OCI-M2 (cell line): Measurements from ENCODE around the gene ICA1L.
"Not testable (repeated sequence)": the region's sequence is repeated elsewhere in the genome, so short reads cannot be mapped to it uniquely, and the experiment has no call there.

Experiments used
- DNase-seq: peaks from one replicate; lab custom pipeline; 2025; ENCODE audit not compliant: unreplicated experiment; lab: John Stamatoyannopoulos, UW

Gene ICA1L

DNA sequence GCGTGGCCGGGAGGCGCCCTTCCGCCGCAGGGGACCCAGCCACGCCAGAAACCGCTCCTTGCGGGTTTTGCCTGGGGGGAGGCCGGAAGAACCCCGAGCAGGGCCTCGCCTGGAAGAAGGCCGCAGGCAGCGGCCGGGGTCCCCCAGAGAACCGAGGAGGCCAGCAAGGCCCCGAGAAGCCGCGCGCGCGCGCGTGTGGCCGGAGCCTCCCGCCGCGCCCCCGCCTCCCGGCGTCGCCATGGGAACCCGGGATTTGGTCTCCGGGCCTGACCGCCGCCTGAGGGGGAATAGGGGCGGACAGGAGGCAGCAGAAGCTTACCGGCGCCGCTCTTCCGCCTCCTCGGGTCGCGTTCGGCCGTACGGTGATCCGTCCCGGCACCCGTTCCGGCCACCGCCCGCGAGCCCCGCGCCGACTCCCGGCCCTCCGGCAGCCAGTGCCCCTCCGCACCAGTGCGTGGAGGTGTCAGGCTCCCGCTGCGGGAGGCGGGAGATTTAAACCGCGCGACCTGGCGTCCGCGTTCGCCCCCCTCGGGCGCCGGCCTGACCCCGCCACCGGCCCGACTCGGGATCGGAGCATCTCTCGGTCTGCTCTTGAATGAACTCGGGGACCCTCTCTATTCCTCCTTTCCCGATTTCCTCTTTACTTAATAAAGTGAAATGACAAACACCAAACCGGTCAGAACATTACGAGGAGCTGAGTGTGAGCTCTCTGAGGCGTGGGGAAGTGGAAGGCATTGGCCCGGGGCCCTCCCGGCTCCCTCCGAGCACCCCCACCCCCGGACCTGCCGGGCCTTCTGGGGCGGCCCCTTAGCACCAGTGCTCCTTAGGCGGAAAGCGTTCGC, at the start of gene ICA1L:
Gene ICA1L, minus strand, starts transcription at position 467 of the 842 bp plus-strand sequence. CDS start 42,757 bp downstream, outside the sequence.
- DNase-seq: no peak

DNA sequence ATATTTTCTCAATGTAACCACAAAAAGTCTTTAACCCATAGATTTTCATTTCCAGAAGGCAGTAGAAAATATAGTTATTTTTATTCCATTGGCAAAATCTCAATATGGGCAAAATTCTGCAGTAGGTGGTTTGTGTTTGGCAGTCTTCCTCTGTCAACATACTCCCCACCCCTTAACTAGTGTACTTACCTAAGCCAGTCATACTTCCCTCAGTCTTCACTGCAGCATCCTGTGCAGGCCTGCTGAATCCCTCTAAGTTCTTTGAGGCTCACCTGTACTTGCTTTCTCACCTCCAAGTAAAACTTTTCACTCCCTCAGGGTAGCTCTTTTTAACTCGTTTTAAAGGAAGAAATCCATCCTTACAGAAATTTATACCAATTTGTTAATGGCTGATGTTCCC, 47.3 kb upstream of the ICA1L start:
- no peak for DNase-seq

DNA sequence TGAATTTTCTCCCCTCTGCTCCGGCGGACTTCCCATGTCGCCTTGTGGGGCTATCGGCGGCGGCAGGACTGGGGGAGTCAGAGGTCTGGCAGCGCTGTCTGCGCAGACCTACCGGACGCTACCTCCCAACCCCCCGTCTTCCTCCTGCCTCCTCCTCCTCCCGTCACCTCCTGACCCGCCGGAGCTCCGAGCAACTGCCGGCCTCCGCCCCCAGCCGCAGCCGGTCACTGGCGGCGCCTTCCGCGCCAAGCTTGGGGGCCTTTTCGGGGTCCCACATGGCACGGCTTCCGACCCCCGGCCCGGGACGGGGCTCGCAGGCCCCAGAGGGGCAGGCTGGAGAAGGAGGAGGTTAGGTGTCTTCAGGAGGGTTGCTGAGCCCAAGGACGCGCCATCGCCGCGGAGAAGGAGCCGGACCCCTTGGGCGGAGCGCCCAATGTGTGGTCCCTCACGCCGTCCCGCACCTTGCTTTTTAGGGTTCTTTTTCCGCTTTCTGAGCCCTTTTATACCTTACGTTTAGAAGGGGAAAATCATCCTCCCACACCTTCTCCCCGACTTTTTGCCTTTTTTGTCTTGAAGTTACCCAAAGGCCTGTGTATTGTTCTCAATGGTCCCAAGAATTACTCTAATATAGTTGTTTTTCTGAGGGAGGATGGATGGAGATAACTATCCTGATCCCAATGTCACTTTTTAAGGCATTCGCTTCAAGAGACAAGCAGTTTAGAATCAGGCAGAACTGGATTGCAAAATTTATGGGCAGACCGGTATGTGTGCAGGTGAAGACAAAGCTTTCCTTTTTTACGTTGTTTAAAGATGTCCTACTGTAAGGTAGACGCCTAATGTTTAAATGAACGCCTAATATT, 41.0 kb upstream of the ICA1L start:
- DNase-seq: not testable (repeated sequence)

DNA sequence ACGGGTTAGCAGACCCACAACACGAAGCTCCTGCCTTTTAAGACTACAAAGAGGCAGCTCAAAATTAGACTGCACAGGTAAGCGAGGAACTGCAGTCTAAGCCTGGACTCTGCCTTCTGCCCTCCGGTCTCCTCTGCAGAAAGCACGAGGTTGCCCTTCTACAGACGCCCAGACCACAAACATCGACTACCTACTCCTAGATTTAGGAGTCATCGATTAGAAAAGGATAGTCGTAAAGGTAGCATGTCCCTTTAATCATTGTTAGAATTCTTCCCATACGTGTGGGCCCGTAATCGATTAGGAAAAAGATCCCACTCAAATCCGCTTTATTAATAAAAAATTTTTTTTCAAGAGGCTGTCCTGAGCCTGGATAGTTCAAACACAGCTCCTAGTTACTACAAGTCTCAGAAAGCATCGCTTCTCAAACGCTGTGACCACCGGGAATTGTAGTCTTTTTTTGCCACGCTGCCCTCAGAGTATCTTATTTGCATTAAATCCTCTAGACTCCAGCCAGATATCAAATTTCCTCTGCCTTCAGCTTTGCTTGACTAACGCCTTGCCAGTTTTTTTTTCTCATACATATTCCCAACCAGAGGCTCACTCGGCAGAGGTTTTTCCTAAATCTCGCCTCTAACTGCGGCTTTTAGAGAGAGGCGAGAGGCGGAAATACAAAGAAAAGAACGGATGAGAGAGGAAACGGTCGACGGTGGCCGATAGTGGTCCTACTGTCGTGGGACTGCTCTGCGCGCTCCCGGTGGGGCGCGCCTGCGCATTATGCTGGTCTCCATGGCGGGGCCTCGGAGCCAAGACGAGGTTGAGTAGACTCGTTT, 40.2 kb upstream of the ICA1L start, which contains the start of the genes CARF and WDR12:
Gene CARF, plus strand, starts transcription at position 764 of the 830 bp plus-strand sequence. CDS start 29,628 bp downstream, outside the sequence.
Gene WDR12, minus strand, starts transcription at position 162 of the 830 bp plus-strand sequence. CDS start 197 bp downstream, outside the sequence.
- DNase-seq: peak; percentile 31

DNA sequence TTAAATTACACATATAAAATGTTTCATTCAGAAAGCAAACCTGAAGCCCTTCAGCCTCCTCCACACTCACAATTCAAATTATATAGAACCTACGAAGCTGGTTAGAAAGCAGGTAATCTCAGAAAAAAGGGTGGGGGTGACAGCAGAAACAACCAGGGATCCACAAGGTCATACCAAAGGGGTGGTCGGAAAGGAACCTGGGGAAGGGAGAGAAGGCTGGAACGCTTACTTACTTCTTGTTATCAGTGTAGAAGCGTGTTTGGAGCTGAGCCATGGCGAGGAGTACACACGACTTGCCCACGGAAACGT, 39.6 kb upstream of the ICA1L start:
- no peak for DNase-seq

DNA sequence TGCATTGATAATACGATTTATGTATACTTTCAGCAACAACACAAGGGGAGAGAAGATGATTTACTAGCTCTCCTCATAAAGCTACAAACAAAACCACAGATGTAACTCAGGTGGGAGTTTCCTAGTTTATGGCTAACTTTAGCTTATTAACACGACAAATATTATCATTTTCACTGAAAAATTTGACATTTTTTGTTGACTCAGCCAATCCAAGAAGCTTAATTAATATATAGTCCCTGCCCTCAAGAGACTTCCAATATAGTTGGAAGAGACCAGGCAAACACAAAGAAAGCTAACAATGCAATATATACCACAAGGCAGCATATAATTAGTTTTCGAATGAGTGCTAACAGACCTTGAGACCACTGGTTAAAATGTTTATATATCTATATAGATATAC, 39.1 kb upstream of the ICA1L start:
- DNase-seq: no peak

DNA sequence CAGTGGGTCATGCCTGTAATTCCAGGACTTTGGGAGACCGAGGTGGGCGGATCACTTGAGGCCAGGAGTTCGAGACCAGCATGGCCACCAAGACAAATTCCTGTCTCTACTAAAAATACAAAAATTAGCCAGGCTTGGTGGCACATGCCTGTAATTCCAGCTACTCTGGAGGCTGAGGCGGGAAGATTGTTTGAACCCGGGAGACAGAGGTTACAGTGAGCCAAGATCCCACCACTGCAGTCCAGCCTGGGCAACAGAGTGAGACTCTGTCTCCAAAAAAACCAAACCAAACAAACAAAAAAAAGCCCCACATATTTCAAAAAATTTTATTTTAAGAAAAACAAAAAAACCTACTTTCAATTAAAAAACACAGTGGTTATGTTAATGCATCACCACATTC, 38.7 kb upstream of the ICA1L start:
- DNase-seq: not testable (repeated sequence)

DNA sequence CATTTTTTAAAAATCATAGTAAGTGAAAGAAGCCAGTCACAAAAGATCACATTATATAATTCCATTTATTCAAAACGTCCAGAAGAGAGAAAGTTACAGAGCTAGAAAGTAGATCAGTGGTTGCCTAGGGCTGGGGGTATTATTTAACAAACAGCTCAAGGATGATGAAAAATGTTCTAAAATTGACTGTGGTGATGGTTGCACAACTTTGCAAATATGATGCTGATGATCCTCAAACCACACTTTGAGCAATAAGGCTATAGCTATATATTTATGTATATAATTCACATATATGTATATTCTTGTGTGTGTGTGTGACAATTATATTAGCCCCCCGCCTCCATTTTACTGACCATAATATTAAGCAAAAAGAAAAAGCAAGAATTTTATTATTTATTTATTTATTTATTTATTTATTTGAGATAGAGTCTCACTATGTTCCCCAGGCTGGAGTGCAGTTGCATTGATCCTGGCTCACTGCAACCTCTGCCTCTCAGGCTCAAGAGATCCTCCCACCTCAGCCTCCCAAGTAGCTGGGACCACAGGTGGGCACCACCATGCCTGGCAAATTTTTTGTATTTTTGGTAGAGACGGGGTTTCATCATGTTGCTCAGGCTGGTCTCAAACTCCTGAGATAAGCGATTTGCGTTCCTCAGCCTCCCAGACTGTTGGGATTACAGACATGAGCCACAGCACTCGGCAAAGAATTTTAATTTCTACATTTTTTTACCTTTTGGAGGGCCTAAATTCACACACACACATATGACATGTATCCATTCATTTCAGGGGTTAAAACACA, 38.0 kb upstream of the ICA1L start:
- DNase-seq: no peak

DNA sequence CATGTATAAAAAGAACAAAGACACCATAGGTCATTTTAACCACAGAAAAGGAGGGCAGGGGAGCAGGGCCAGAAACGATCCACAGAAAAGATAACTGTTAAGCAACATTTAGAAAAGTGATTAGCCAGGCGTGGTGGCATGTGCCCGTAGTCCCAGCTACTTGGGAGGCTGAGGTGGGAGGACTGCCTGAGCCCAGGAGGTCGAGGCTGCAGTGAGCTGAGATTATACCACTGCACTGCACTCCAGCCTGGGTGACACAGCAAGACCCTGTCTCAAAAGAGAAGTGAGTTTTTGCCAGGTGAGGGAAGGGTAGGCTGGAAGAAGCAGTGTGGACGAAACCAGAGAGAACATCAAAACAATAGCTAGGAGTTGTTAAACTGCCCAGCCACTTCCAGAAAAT, 36.6 kb upstream of the ICA1L start:
- no peak for DNase-seq

DNA sequence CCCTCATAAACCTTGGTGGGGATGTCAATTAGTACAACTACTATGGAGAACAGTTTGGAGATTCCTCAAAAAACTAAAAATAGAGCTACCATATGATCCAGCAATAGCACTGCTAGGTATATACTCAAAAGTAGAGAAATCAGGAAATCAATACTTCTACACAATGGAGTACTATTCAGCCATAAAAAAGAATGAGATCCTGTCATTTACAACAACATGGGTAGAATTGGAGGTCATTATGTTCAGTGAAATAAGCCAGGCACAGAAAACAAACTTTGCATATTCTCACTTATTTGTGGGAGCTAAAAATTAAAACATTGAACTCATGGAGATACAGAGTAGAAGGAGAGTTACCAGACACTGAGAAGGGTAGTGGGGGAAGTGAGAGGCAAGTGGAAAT, 33.9 kb upstream of the ICA1L start:
- not testable (repeated sequence) for DNase-seq

DNA sequence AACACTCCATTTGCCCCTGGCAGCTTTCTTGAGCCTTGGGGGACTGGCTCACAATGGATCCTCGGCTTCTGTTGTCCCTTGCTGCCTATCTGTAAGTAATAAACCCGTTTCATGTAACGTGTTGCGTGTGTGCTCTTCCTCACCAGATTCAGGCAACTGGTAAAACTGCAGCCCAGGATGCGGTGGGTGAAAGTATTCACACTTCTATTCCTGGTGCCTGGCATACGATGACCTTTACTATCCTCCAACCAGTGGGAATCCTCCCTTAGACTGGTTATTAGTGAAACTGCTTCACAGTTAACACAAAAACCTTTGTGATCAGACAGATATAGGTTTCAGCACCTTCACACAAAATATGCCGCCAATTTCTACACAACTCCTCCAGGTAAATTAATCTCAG, 13.6 kb upstream of the ICA1L start:
- no peak for DNase-seq

DNA sequence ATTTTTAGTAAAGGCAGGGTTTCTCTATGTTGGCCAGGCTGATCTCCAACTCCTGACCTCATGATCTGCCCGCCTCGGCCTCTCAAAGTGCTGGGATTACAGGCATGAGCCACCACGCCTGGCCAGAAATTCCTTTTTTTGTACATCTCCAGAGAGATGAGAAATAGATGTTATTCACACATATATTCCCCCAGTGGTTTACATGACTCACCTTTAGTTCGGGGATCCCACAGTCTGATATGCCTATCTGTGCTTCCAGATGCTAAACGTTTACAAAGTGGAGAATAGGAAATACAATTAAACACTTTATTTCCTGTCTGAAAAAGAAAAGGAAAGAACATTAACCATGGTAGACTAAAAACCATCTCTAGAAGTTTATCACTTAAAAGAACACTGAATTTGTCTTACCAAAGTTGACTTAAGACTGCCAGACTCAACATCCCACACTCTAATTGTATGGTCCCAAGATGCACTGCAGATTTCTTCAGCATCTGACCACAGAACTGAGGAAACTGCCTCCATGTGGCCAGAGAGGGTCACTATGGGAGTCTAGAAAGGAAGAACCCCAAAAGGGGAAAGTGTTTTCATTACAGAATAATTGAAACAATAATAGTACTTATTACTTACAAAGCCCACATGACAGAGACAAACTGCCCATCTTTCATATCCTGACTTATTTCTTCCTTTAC, 12.6 kb upstream of the ICA1L start:
- no peak for DNase-seq

DNA sequence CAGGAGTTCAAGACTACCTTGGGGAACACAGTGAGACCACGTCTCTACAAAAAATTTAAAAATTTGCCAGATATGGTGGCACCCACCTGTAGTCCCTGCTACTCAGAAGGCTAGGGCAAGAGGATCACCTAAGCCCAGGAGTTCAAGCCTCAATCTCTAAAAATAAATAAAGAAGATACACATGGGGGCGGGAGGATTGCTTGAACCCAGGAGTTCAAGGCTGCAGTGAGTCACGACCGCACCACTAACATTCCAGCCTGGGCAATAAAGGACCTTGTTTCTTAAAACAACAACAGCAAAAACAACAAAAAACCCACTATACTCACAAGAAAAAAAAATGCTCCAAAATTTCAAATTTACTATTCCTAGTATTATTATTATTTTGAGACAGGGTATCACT, 10.0 kb upstream of the ICA1L start:
- DNase-seq: no peak

DNA sequence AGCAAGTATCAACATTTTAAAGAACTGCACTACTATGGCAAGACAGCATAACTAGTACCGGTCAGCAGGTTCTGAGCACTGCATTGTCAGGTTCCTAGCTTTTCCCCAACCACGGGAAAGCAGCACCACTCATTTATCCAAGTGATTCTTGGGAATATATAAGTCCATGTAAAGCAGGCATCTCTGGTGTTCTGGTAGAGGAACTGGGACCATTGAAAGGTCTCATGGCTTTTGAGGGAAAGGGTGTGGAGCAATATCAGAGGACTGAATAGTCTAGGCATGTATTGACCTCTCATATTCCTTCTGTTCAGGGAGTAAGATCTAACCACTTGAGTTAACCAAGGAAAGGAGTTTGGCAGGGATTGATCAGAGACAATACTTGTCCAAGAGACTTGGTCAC, 6.1 kb upstream of the ICA1L start:
- no peak for DNase-seq

DNA sequence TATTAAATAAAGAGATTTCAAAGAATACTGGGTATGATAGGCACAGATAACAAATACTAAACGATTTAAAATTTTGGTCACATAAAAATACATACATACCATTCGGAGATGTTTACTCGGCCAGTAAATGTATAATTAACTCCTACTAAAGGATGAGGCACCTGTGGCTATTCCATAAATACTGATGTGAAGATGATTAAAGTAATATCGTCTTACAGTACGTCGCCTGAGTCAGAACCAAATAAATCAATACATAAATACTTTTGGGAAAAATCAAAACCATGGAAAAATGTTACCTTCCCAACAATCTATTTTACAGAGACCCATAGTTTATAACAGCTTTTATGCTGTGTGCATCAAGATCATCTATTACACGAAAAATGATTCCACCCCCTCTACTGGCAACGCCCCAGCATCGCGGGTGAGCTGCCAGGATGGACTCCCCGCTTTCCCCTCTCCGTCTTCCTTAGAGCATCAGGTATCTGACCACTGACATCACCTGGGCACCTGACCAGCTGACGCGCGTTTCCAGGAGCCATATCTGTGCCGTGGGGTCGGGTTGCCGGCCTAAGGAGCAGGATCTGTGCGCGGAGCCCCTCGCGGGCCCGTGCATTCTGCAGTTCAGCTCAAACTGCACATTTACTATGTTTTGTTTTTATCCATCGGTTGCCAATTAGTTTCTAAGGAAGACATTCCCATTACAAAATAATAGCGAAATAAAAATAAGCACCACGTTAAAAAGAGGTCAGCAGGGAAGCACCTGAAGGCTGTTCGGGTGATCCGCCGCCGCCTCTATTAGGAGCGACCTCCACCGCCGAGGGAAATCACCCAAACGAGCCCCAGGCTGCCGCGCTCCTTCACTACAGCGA, 901 bp downstream of the ICA1L start:
- DNase-seq: no peak

DNA sequence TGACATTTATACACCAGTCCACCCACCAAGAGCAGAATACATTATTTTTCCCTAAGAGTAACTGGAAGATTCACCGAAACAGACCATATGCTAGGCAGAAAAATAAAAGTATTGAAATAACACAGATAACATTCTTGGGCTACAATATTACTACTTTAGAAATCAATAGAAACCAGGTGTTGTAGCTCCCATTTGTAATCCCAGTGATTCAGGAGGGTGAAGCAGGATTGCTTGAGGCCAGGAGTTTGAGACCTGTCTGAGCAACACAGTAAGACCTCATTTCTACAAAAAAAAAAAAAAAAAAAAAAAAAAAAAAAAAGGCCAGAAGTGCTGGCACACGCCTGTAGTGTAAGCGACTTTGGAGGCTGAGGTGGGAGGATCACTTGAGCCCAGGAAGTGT, 9.6 kb downstream of the ICA1L start:
- DNase-seq: no peak

DNA sequence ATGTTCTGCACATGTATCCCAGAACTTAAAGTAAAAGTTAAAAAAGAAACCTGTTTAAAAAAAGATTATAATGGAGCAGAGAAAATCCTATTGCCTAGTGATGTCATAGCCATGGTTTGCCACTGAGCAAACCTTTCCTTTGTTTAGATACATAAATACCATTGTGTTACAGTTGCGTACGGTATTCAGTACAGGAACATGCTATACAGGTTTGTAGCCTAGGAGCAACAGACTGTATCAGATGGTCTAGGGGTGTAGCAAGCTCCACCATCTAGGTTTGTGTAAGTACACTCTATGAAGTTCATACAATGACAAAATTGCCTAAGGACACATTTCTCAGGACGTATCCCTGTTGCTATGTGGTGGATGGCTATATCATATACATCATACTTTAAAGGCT, 13.0 kb downstream of the ICA1L start:
- DNase-seq: no peak

DNA sequence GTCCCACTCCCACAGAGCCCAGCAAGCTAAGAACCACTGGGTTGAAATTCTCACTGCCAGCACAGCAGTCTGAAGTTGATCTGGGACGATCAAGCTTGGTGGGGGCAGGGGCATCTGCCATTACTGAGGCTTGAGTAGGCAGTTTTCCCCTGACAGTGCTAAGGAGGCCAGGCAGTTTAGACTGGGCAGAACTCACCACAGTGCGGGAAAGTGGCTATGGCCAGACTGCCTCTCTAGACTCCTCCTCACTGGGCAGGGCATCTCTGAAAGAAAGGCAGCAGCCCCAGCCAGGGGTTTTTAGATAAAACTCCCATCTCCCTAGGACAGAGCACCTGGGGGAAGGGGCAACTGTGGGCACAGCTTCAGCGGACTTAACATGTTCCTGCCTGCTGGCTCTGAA, 22.2 kb downstream of the ICA1L start:
- DNase-seq: not testable (repeated sequence)

DNA sequence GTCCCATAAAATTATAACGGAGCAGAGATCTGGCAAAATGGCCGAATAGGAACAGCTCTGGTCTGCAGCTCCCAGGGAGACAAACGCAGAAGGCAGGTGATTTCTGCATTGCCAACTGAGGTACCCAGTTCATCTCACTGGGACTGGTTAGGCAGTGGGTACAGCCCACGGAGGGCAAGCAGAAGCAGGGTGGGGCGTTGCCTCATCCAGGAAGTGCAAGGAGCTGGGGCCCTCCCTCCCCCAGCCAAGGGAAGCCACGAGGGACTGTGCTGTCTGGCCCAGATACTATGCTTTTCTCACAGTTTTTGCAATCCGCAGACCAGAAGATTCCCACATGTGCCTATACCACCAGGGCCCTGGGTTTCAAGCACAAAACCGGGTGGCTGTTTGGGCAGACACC, 22.8 kb downstream of the ICA1L start:
- no peak for DNase-seq
